HepG2 (cell line): ENCODE data around the gene HEXIM1. TPM values are rescaled to one million over a fixed set of nuclear protein-coding genes. Genes with fewer than 3 reads are reported as not detected.
A peak's percentile ranks its signal among the peaks of the same experiment; 100 is the strongest.

Experiments
- ARID3A ChIP-seq: IDR thresholded peaks from 2 replicates; pipeline ENCODE4 v1.6.1; 2012; ENCODE audit warnings: low read depth, low read length, improper control_type of control experiment
- ATF1 ChIP-seq: IDR thresholded peaks from 2 replicates; pipeline ENCODE4 v1.6.1; 2016; ENCODE audit warnings: mild to moderate bottlenecking, control low read depth
- CEBPG ChIP-seq: IDR thresholded peaks from 2 replicates; pipeline ENCODE4 v1.6.1; 2016
- GTF2F1 ChIP-seq: fragments of 150-350 bp; IDR thresholded peaks from 2 replicates; pipeline ENCODE4 v1.6.1; 2014; ENCODE audit warnings: low read length
- MLLT10 ChIP-seq: sonication (generic); formaldehyde crosslinking; IDR thresholded peaks from 2 replicates; pipeline ENCODE4 v1.4.0; 2020; ENCODE audit warnings: missing genetic modification reagents
- NBN ChIP-seq: fragments of 450-650 bp; conservative IDR thresholded peaks from 2 replicates; pipeline ENCODE4 v1.6.1; 2017
- RFX1 ChIP-seq: fragments of 450-650 bp; IDR thresholded peaks from 2 replicates; pipeline ENCODE4 v1.6.1; 2017
- SNAPC2 ChIP-seq: sonication (generic); formaldehyde crosslinking; IDR thresholded peaks from 2 replicates; pipeline ENCODE4 v1.8.1; 2022; ENCODE audit warnings: mild to moderate bottlenecking, missing genetic modification reagents
- TP53 ChIP-seq: sonication (generic); formaldehyde crosslinking; conservative IDR thresholded peaks from 2 replicates; pipeline ENCODE4 v1.4.0; 2020; ENCODE audit warnings: missing genetic modification reagents
- XBP1 ChIP-seq: sonication (generic); formaldehyde crosslinking; IDR thresholded peaks from 2 replicates; pipeline ENCODE4 v1.5.0; 2020; ENCODE audit warnings: missing genetic modification reagents
- ZBTB1 ChIP-seq: sonication (generic); formaldehyde crosslinking; IDR thresholded peaks from 2 replicates; pipeline ENCODE4 v1.4.0; 2020; ENCODE audit warnings: missing genetic modification reagents, borderline replicate concordance
- ZBTB39 ChIP-seq: sonication (generic); formaldehyde crosslinking; IDR thresholded peaks from 2 replicates; pipeline ENCODE4 v1.5.0; 2020; ENCODE audit warnings: missing genetic modification reagents
- ZNF446 ChIP-seq: sonication (generic); formaldehyde crosslinking; IDR thresholded peaks from 2 replicates; pipeline ENCODE4 v1.5.0; 2020; ENCODE audit warnings: mild to moderate bottlenecking, missing genetic modification reagents
- ZNF564 ChIP-seq: sonication (generic); formaldehyde crosslinking; IDR thresholded peaks from 2 replicates; pipeline ENCODE4 v1.8.1; 2023; ENCODE audit warnings: mild to moderate bottlenecking, missing genetic modification reagents
- ZNF652 ChIP-seq: IDR thresholded peaks from 2 replicates; pipeline ENCODE4 v1.6.1; 2016; ENCODE audit warnings: low read depth, borderline replicate concordance
- polyA plus RNA-seq, 8 experiments: library from polyadenylated mRNA; depleted of rRNA in 3 of 8; stranded (reverse) in 7 of 8; unstranded in 1 of 8; fragments of >200 nt; fragmentation: Illumina TruSeq in 4 of 8; extraction: Trizol in 4 of 8; gene quantifications; 2 replicates each; pipeline versions ENCODE4 v1.2.1 to v1.2.3, GENCODE V29; 2011 to 2016; ENCODE audit warnings: low read depth in 4 of 8, missing spikeins in 1 of 8, mixed read lengths in 1 of 8; ENCODE audit not compliant: insufficient read depth in 1 of 8
- total RNA-seq, 5 experiments: library from RNA; depleted of rRNA; stranded (reverse); fragments of >200 nt; fragmentation: Illumina TruSeq; extraction: Trizol; gene quantifications; 2 replicates each; pipeline ENCODE4 v1.2.3, GENCODE V29; 2016; ENCODE audit warnings: low read depth in 1 of 5
- TF ChIP-seq, protein P1 (sequence below): sonication (generic); formaldehyde crosslinking; IDR thresholded peaks from 2 replicates; pipeline ENCODE4 v1.5.1; 2020; ENCODE audit warnings: mild to moderate bottlenecking, missing genetic modification reagents, moderate library complexity
- TF ChIP-seq, protein P2 (sequence below): sonication (generic); formaldehyde crosslinking; IDR thresholded peaks from 2 replicates; pipeline ENCODE4 v1.4.0; 2020; ENCODE audit warnings: missing genetic modification reagents, borderline replicate concordance
- TF ChIP-seq, protein P3 (sequence below): sonication (generic); formaldehyde crosslinking; IDR thresholded peaks from 2 replicates; pipeline ENCODE4 v1.8.0; 2022; ENCODE audit warnings: mild to moderate bottlenecking, missing genetic modification reagents, borderline replicate concordance

Gene HEXIM1
- total and polyA plus RNA-seq, 2 of the 13 experiments (the other 11 are each of a cell fraction or from before 2014, with no cell fraction given), result 10.5 to 16.6 TPM

- TF ChIP-seq, protein P1, sequence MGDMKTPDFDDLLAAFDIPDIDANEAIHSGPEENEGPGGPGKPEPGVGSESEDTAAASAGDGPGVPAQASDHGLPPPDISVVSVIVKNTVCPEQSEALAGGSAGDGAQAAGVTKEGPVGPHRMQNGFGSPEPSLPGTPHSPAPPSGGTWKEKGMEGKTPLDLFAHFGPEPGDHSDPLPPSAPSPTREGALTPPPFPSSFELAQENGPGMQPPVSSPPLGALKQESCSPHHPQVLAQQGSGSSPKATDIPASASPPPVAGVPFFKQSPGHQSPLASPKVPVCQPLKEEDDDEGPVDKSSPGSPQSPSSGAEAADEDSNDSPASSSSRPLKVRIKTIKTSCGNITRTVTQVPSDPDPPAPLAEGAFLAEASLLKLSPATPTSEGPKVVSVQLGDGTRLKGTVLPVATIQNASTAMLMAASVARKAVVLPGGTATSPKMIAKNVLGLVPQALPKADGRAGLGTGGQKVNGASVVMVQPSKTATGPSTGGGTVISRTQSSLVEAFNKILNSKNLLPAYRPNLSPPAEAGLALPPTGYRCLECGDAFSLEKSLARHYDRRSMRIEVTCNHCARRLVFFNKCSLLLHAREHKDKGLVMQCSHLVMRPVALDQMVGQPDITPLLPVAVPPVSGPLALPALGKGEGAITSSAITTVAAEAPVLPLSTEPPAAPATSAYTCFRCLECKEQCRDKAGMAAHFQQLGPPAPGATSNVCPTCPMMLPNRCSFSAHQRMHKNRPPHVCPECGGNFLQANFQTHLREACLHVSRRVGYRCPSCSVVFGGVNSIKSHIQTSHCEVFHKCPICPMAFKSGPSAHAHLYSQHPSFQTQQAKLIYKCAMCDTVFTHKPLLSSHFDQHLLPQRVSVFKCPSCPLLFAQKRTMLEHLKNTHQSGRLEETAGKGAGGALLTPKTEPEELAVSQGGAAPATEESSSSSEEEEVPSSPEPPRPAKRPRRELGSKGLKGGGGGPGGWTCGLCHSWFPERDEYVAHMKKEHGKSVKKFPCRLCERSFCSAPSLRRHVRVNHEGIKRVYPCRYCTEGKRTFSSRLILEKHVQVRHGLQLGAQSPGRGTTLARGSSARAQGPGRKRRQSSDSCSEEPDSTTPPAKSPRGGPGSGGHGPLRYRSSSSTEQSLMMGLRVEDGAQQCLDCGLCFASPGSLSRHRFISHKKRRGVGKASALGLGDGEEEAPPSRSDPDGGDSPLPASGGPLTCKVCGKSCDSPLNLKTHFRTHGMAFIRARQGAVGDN (CRISPR knock-in tag), result peak; percentile 98
- TF ChIP-seq ZBTB39 (0 out of 2 replicates have a peak, but pooled peaks have one; percentile 66), RFX1 (no peak), ATF1 (CRISPR knock-in tag) (peak; percentile 92), ZNF446 (peak; percentile 97), SNAPC2 (peak; percentile 86), XBP1 (CRISPR knock-in tag) (no peak), NBN (no peak), ZNF652 (CRISPR knock-in tag) (peak; percentile 68; the same call in 1 of the 2 replicates), MLLT10 (no peak), ARID3A (peak; percentile 96), GTF2F1 (no peak), ZBTB1 (CRISPR knock-in tag) (no peak), TP53 (CRISPR knock-in tag) (peak; percentile 62; the same call in 1 of the 2 replicates), ZNF564 (peak; percentile 66; the same call in 1 of the 2 replicates), CEBPG (peak; percentile 85)
- TF ChIP-seq, protein P2, sequence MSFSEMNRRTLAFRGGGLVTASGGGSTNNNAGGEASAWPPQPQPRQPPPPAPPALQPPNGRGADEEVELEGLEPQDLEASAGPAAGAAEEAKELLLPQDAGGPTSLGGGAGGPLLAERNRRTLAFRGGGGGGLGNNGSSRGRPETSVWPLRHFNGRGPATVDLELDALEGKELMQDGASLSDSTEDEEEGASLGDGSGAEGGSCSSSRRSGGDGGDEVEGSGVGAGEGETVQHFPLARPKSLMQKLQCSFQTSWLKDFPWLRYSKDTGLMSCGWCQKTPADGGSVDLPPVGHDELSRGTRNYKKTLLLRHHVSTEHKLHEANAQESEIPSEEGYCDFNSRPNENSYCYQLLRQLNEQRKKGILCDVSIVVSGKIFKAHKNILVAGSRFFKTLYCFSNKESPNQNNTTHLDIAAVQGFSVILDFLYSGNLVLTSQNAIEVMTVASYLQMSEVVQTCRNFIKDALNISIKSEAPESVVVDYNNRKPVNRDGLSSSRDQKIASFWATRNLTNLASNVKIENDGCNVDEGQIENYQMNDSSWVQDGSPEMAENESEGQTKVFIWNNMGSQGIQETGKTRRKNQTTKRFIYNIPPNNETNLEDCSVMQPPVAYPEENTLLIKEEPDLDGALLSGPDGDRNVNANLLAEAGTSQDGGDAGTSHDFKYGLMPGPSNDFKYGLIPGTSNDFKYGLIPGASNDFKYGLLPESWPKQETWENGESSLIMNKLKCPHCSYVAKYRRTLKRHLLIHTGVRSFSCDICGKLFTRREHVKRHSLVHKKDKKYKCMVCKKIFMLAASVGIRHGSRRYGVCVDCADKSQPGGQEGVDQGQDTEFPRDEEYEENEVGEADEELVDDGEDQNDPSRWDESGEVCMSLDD, result peak; percentile 60; the same call in 1 of the 2 replicates
- TF ChIP-seq, protein P3, sequence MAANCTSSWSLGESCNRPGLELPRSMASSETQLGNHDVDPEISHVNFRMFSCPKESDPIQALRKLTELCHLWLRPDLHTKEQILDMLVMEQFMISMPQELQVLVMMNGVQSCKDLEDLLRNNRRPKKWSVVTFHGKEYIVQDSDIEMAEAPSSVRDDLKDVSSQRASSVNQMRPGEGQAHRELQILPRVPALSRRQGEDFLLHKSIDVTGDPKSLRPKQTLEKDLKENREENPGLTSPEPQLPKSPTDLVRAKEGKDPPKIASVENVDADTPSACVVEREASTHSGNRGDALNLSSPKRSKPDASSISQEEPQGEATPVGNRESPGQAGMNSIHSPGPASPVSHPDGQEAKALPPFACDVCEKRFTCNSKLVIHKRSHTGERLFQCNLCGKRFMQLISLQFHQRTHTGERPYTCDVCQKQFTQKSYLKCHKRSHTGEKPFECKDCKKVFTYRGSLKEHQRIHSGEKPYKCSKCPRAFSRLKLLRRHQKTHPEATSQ (CRISPR knock-in tag), result peak; percentile 58; the same call in 1 of the 2 replicates
These were observed 12.9 kb upstream of the HEXIM1 start, which contains the start of gene ACBD4 (continued) for GRCh38 chr17:45135192-45135977.
